SK-N-DZ (cell line): ENCODE measurements around the gene TSSK1B. TPM values are rescaled to one million over a fixed set of nuclear protein-coding genes. Genes with fewer than 3 reads are reported as not detected.
"Not testable (repeated sequence)": the region's sequence is repeated elsewhere in the genome, so short reads cannot be mapped to it uniquely, and the experiment has no call there.

Experiments used
- DNase-seq: peaks from one replicate; pipeline ENCODE4 v3.0.0-alpha.2; 2015; ENCODE audit warnings: low spot score
- polyA plus RNA-seq, 2 experiments: library from polyadenylated mRNA; depleted of rRNA; stranded (reverse); fragments of >200 nt; gene quantifications; 2 replicates each; pipeline ENCODE4 v1.2.3, GENCODE V29; 2014

Gene TSSK1B, protein sequence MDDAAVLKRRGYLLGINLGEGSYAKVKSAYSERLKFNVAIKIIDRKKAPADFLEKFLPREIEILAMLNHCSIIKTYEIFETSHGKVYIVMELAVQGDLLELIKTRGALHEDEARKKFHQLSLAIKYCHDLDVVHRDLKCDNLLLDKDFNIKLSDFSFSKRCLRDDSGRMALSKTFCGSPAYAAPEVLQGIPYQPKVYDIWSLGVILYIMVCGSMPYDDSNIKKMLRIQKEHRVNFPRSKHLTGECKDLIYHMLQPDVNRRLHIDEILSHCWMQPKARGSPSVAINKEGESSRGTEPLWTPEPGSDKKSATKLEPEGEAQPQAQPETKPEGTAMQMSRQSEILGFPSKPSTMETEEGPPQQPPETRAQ
- polyA plus RNA-seq (2014; cell fraction: cytosol; rRNA removed): not detected in 2 replicates
- polyA plus RNA-seq (2014; cell fraction: nucleus; rRNA removed): not detected in 2 replicates

DNA sequence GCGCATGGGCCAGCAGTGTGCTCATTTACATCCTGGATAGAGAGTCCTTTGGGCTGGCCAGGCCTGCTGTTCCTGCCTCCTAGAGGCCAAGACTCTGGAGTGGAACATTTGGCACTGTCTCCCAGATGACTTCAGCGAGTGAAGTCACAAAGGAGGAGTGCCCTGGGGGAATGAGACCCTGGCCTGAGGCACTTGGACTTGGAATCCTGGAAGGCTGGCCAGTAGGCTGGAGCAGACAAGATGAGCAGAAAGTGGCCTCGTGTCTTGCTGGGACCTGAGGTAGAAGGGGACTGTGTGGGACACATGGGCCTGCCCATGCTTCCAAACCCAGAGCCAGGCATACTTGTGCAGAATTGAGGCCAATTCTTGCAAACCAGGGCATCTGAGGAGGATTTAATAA is at the start of gene TSSK1B:
Gene TSSK1B (minus strand): TSS at position 101 of the 400 bp plus-strand sequence. CDS start 150 bp downstream, outside the sequence.
- no peak for DNase-seq

DNA sequence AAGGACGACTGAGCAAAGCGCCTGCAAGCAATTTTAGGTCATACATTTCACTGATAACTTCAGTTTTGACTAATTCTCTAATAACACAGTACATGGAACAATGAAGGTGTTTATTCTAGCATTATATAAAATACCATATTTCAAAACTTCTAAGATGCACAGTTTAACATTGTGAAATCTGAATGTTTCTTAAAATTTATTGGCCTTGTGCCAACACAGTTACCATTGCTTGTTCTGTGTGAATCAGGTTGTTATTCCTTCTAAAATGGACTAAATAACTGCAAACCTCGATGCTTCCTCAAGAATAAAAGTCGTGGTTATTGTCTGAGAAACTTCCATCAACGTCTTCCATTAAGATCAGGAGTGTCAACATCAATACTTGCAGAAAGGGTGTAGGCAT is 45.5 kb upstream of the TSSK1B start:
- no peak for DNase-seq

DNA sequence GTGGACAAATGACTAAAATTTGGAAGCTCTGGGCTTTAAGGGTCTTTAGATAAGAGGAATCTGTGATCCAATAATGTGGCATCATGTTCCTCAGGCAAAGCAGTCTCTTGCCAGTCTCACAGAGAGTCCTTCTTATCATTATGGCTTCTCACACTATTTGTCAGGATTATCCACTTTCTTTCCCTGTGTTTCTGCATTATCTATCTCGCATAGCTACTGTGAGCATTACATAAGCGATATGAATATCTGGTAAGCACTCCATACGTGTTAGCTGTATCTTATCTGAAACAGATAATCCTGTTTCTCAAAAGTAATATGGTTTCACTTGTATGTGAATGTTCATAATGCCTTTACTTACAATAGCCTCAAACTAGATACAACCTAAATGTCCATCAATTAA is 43.9 kb upstream of the TSSK1B start:
- peak; percentile 53 for DNase-seq

DNA sequence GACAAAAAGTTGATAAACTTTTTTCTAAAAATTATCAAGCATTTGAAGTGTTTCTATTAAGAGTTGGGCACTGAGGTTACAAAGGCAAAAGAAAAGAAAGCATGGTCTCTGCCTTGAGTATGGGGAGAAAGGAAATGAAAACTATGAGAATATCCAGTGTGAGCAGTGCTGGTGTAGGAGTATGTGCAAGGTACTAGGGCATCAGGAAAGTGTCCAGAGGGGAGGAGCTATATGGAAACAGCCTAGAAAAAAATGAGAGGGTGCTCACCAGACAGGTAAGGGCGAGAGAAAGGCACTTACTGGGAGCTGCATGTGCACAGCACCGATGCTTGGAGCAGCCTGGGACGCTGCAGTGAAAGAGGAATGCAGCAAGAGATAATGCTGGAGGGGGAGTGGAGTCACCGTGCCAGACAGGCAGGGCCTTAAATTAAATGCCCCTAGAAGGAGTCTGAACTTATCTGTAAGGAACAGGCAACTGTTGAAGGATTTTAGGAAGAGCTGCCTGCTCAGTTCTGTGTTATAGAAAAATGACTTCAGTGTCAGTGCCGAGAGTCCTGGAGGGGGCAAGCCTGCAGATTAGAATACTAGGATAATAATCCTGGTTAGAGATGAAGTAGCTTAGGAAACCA is 39.4 kb upstream of the TSSK1B start:
- DNase-seq: no peak

DNA sequence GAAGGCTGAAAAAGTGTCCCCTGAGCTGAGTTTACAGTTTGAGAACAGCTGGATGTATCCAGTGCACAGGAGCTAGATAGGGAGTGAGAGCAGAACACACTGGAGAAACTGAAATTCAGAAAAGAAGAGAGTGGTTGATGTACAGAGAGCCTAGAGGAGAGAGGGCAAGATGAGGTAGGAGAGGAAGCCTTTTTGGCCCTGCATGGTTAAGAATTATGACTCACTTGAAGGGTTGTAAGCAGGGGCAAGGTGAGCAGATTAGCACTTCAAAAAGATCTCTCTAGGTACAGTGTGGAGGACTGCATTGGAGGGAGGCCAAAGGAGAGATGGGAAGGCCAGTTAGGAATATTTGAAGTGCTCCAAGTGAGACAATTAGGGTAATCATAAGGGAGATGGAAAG is 28.2 kb upstream of the TSSK1B start:
- no peak for DNase-seq

DNA sequence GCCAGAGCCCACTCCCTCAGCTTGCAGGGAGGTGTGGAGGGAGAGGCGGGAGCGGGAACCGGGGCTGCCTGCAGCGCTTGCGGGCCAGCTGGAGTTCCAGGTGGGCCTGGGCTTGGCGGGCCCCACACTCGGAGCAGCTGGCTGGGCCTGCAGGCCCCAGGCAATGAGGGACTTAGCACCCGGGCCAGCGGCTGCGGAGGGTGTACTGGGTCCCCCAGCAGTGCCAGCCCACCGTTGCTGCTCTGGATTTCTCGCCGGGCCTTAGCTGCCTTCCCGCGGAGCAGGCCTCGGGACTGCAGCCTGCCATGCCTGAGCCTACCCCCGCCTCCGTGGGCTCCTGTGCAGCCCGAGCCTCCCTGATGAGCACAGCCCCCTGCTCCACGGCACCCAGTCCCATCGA is 22.3 kb upstream of the TSSK1B start:
- not testable (repeated sequence) for DNase-seq

DNA sequence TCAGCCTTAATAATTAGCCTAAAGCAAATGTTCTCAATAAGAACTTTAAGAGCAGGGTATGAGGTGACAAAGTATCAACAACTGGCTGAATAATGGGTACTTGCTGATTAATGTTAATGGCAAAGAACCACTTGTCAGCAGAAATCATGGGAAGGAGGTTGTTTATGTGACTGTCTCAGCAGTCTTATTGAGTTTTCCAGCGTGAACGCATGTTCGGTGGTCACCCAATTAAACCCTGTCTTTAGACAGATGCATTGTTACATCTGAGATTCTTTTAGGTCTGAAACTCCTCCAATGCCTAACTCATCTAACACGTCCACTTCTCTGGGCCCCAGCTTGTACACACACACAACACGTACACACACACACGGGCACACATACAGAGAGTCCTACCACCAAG is 18.2 kb upstream of the TSSK1B start:
- no peak for DNase-seq

DNA sequence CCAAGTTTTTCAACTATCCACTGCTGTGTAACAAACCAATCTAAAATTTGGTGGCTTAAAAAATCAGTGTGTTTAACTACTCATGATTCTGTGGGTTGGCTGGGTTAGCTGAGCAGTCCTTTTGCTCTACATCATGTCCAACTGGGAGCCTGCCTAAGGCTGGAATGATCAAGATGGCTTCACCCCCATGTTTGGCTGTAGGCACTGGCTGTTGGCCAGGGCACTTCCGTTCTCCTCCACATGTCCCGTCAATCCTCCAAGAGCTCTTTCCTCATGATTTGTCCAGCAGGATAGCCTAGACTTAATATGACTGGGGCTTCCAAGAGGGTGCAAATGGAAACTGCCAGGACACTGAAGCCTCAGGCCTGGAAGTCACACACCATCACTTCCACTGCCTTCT is 17.0 kb upstream of the TSSK1B start:
- DNase-seq: no peak

DNA sequence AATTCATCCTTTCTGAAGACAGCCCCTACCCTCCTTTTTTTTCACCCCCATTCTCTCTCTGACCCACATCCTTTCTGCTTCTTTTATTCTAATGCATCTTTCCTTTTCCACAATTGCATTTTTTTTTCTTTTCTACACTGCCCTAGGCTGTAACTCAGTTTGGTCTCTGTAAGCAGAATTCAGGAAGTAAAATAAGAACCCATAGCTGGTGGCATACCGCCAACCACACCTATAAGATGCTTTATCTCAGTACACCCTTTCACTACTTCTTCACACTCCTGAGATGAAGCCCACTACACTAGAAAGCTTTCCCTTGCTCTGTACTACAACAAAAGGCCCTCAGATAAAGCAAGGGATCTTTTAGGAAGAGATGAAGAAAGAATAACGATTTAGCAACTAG is 16.1 kb upstream of the TSSK1B start:
- no peak for DNase-seq

DNA sequence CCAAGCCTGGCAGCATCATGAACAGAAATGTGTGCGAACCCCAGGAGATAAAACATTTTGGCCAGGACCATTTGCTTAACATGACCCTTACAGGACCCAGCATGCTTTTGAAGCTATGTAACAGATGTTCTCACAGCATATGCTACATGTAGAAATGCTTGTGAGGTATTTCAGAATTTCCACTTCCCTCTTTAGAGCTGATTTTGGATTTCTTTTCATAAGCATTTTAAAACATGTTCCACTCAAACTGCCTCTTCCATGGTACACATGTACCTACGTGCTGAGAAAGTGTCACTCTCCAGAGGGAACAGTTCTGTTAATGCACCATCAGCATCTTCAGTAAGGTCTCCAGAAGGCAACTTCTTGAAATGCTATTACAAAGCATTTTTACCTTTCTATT is 15.7 kb upstream of the TSSK1B start:
- DNase-seq: no peak

DNA sequence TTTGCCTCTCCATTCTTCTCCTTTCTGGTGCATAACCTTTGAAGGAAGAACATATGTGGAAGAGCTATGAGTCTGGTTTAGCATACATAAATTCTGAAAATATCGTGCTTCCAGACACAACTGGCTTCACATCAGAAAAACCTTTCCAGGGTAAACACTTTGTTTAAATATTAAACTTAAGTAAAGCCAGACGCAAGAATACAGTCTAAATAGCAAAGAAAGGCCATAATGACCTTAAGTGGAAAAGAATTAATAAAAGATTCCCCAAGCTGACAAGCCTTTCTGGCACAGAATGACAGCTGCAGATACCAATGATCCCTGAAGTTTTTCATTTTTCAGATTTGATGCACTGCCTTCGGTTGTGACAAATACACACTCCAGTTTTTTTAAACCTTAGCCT is 13.5 kb upstream of the TSSK1B start:
- no peak for DNase-seq

DNA sequence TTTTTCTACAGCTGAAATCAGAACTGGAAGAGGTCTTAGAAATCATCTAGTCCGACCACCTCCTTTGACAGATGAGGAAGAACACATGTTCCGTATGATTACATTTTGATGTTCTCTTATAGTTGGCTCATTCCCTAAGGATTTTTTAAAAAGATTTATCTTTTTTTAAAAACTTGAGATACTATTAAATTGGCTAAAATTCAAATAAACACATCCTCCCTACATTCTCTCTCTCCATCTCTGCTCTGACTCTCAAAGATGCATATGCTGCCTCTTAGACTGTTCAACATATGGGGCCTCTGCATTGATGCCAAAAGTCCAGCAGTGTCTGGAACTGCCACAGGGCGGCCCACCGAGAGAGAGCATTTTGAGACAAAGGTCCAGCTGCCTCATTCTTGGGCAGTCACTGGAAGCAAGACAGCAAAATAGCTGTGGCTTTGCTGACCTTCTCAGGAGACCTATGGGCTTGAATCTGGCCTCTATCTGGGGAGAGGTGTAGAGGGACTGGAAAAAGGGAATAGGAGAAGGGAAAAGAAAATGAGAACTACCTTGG is 12.8 kb upstream of the TSSK1B start:
- peak; percentile 79 for DNase-seq

DNA sequence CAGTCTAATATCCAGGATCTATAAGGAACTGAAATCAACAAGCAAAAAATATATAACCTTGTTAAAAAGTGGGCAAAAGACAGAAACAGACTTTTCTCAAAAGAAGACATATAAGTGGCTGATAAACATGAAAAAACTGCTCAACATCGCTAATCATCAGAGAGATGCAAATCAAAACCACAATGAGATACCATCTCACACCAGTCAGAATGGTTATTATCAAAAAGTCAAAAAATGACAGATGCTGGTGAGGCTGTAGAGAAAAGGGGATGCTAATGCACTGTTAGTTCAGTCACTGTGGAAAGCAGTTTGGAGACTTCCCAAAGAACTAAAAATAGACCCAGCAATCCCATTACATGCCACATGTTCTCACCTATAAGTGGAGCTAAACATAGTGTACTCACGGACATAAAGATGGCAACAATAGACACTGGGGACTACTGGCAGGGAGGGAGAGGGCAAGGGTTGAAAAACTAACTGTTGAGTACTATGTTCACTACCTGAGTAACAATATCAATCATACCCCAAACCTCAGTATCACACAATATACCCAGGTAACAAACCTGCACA is 11.7 kb upstream of the TSSK1B start:
- DNase-seq: peak; percentile 40

DNA sequence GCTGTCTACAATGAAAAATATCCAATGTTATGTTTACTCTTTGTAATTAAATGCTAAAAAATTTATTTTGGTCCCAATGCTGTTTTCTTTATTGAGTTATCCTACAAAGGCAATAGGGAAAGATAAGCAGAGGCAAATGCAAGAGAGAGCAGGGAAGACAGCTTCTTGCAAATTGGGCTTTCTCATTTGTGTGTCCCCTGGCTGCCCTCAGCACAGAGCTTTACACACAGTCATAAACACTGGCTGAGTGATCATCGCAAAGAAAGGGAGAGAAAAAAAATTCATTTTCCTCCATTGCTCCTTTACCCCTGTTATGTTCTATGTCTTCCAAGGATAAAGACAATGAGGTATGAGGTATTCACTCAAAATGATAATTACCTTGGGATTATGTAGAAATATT is 2.3 kb upstream of the TSSK1B start:
- no peak for DNase-seq

DNA sequence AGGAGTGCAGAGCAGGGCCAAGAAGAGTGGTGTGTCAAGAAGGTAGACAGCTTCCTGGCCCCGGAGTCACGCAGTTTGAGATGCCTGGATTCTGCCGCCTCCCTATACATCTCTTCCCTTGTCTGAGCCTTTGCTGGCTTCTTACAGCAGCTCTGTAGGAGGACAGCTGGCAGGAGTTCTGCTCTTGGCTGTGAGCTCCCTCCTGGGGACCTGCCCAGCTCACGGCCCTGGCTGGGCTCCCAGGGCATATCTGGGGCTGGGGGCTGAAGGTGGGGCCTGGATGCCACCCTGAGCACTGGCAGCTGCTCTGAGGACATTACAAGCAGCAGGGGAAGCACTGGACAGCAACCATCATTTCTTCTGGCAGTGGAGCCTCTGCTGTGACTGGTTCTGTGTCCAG is 786 bp upstream of the TSSK1B start:
- no peak for DNase-seq

DNA sequence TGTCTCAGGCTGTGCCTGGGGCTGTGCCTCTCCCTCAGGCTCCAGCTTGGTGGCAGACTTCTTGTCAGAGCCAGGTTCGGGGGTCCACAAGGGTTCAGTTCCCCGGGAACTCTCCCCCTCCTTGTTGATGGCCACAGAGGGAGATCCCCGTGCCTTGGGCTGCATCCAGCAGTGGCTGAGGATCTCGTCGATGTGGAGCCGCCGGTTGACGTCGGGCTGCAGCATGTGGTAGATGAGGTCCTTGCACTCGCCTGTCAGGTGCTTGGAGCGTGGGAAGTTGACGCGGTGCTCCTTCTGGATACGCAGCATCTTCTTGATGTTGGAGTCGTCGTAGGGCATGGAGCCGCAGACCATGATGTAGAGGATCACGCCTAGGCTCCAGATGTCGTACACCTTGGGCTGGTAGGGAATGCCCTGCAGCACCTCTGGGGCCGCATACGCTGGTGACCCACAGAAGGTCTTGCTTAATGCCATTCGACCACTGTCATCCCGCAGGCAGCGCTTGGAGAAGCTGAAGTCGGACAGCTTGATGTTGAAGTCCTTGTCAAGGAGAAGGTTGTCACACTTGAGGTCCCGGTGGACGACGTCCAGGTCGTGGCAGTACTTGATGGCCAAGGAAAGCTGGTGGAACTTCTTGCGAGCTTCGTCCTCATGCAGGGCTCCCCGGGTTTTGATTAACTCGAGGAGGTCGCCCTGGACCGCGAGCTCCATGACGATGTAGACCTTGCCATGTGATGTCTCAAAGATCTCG is 752 bp downstream of the TSSK1B start:
- no peak for DNase-seq

DNA sequence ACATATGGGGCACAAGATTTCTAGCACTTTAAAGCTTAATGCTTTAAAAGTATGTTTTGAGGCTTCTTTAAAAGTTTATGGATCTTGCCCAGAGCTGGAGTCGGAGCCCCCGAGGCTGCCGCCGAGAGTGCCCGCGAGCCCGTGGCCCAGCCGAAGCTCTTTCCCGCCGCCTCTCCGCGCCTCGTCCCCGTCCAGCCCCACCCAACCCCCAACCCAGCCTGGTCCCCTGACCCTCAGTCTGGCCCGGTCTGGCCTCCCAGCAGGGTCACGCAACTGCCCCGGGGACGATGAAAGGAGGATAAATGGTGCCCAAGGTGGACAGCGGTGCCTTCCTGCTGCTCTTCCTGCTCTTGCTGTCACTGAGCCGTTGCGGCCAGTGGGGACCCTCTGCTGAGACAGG is 1.7 kb downstream of the TSSK1B start:
- no peak for DNase-seq

DNA sequence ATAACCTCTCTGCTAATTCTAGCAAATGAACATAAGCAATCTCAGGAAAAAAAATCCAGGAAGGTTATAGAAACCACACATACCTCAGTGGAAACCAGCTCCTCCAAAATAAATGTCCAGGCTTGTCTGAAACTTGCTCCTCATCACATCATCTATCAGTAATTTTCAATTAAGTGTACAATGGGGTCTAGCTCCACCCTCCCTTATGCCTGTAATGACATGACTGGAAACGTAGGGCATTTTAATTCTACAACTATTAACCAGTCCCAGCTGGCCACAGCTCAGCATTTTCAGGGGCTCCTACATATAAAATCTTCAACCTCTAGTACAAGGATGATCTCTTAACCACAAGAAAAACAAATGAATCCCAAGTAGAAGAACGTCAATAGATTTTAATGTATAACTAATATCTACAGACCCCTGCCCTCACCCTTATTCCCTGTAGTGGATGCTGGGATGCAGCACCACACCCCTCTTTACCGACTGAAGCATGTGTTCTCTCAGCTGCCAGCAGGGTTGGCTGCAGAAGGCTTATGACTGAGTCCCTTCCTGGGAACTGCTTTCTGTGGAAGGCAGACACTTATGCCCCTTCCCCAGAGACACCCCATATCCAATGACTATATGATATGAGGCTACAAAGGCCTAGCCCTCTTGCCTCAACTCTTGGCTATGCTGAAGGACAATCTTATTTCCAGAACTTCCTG is 6.8 kb downstream of the TSSK1B start:
- no peak for DNase-seq

DNA sequence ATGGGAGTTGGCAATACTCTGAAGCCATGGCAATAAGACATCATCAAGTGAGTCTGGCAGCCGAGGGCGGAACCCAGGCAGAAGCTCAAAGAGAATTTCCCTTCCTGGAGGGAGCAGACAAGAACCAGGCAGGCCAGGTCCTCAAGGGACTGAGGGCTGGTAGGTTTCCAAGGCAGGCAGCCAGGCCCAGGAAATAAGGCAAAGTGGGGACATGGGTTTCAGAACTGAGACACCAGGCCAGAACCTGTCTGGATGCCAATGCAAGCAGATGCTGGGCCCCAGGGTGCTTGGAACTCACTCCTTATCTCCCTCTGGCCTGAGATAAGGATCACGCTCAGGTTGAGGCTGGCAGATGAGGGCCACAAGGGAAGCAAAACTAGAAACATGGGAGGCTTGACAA is 8.9 kb downstream of the TSSK1B start:
- no peak for DNase-seq

DNA sequence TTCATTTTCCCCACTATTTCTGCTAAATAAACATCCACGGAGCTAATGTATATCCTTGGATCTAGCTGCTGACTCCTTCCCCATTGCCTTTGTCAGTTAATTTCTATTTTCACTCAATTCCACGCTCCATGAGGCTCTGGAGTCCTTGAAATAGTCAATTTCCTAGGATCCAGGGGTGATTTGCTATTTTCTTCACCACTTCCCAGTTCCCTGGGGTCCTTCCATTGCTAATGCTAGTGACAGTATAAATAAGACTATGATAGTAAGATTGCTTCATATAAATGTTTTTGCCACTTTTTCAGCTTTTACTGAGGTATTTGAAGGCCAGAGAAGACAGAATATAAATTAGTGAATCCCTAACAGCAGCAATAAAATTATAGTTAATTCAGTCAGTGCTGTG is 13.1 kb downstream of the TSSK1B start:
- DNase-seq: no peak

DNA sequence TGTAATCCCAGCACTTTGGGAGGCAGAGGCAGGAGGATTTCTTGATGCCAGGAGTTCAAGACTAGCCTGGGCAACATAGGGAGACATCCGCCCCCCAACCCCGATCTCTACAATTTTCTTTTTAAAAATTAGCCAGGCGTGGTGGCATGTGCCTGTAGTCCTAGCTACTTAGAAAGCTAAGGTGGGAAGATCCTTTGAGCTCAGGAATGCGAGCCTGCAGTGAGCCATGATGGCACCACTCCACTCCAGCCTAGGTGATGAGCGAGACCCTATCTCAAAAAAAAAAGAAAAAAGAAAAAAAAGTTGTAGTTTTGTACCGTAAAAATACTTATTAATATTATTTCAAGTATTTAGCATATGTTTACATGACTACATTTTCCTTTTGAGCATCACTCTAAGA is 29.3 kb downstream of the TSSK1B start:
- no peak for DNase-seq
